GM12864 (cell line): ENCODE measurements around the gene ZBTB25.

Experiments
- DNase-seq: peaks from one replicate; pipeline ENCODE4 v3.0.0-alpha.2; 2011; ENCODE audit warnings: low read depth
- H3K4me3 ChIP-seq: 2 replicates; pipeline ENCODE4 v1.5.1; 2011; ENCODE audit warnings: mild to moderate bottlenecking, low read depth, low read length, control low read depth
- CTCF ChIP-seq: IDR thresholded peaks from 2 replicates; pipeline ENCODE4 v1.5.1; 2011; ENCODE audit warnings: low read depth, mild to moderate bottlenecking, moderate library complexity, low read length, control low read depth, inconsistent platforms; ENCODE audit errors: missing control alignments

ZBTB25 gene

DNA sequence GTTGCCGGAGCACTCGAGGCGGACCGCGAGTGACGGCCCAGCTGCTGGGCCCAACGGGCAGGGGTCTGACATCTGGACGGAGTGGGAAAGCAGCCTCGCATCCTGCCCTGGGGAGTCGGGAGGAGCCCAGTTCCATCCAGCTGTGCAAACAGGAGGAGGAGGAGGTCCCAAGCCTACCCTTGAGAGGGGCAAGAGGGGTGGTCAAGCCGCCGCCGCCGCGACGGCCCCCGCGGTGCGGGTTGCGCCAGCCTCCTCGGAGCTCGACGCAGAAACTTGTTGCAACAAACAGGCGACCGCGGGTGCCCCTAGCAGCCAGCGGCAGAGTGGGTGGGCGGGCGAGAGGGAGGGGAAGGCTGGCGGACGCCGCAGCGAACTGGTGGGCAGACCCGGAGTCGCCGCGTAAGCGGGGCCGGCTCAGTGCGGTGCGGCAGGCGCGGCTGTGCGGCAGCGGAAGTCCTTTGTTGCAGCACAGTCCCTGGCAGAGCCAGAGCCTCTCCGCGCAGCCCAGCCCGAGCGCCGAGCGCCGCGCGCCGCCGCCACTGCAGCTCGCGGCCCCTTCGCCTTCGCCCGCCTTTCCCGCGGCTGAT, 765 bp upstream of the ZBTB25 start, which contains the start of gene ZBTB1:
ZBTB1 (plus strand) TSS at position 461 of the 587 bp plus-strand sequence. CDS start 16,735 bp downstream, outside the sequence.
- no peak for DNase-seq
- TF ChIP-seq CTCF, result no peak
- H3K4me3 ChIP-seq, result peak within 1 kb of the TSS; percentile 70

DNA sequence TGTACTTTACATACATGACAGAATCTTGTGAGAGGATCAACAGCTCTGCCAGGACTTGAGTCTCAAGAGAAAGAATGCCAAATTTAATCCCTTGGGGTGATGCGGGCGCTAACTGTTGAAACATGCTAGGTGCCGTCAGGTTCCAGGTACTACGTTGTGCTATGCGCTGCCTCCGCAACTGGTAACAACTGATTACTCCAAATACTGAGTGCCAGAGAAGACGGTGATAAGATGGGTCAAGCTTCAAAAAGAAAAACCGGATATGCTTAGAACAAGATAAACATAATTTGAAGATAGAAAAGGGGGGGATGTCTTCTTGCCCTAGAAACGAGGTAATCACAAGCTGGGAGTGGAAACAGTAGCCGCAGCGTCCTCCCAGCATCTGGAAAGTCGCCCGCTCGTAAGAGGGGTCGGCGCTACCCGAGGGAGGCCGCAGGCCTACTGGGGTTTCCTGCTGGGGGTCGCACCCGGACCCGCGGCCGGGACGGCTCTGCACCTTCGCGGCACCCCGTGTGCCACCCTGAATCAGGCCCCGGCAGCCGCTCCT, 678 bp downstream of the ZBTB25 start:
- peak overlapping the region; percentile 70 for H3K4me3 ChIP-seq
- DNase-seq, result no peak
- TF ChIP-seq CTCF, result no peak

GRCh38 chr14:64502456-64502855, 1.2 kb downstream of the ZBTB25 start:
- no peak for TF ChIP-seq CTCF
- no peak for DNase-seq
- H3K4me3 ChIP-seq, result peak overlapping the region; percentile 70

DNA sequence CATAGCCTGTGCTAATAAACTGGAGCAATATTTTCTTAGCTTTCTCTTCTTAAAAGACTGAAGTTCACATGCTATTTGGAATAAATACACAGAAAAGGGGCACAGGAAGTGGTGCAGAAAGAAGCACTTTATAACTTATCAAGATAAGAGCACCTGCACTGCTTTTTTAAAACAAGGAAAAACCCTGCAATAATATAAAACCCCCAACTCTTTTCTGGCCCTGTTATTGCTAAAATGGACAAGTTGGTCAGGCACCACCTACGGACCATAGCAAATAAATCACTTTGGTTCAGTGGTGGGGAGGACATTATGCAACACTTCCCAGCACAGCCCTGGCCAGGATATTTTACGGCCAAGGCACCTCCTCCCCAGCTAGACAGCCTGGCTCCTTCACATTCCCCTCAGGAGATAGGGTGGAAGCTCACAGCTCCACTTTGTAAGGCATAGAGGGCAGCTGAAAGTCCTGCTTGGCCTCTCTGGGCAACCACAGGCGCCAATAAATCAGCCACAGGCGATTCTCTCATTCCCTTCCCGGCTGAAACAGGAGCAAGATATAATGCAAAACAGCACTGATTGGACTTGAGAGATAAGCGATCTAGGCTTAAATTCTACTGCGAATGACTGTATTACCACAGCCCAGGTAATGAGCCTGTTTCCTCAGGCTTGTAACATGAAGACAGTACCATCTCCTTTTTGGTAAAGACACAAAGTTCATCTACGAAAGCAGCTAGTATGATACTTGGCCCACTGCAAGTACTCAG, 2.0 kb downstream of the ZBTB25 start:
- TF ChIP-seq CTCF, result no peak
- no peak for DNase-seq
- peak overlapping the region; percentile 70 for H3K4me3 ChIP-seq

DNA sequence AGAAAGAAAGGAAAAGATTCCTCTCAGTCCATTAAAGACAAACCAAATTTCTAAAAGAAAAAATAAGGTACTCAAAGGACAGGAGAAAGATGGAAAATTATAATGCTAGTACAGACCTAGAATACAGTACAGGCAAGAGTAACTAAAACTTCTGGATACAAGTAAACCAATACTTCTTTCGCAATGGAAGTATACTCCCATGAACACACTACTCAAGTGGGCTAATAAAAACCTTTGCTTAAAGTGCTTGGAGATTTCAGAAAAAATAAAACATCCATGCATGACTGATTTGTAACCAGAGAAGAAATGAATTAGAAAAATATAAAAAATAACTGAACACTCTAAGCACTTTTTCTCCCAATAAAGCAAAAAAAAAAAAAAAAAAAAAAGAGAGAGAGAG, 3.5 kb downstream of the ZBTB25 start:
- TF ChIP-seq CTCF, result no peak

DNA sequence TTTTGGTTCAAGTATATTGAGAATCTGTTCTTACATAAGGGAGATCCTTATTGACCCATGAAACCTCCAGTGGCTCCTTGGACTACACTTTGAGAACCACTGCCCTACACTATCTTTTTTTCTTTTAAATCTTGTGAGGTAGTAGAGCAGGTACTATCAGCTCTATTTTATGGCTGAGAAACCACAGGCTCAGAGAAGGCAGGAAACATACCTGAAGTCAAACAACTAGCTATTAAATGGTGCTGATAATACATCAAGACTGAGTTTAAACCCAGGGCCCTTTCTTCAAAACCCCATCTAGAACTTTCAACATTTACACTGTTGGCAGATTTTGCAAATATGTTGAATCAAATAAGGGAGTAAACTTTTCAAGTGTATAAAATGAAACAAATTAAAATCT, 6.9 kb downstream of the ZBTB25 start:
- H3K4me3 ChIP-seq, result no peak overlapping the region
- DNase-seq, result no peak
- no peak for TF ChIP-seq CTCF

More for the DNA sequence above, 3.5 kb downstream of the ZBTB25 start:
- no peak for DNase-seq
- H3K4me3 ChIP-seq, result no peak overlapping the region; the same call in 1 of the 2 replicates
